ENCODE data around the gene USB1.

DNA sequence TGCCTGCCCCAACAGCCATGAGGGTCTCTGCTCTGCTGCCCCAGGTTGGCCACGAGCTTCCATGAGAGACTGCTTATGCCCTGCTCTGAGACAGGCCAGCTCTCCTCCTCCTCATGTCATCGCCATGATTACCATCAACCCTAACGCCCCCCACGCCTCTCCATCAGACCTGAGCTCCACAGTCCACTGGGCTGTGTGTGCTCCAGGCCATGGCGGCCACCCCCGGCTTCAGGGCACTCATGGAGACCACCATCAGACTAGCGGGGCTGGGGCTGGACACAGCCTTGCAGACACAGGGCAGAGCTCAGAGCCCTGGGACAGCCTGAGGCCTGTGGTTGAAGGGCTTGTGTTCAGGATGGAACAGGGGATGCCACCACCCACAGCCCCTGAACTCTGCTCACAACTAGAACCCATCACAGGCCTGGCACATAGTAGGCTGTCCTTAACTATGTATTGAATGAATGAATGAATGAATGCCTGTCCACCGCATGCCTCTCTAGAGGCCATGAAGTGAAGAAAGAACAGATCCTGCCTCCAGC is 44.9 kb upstream of the USB1 start:
- TF ChIP-seq, protein P1, sequence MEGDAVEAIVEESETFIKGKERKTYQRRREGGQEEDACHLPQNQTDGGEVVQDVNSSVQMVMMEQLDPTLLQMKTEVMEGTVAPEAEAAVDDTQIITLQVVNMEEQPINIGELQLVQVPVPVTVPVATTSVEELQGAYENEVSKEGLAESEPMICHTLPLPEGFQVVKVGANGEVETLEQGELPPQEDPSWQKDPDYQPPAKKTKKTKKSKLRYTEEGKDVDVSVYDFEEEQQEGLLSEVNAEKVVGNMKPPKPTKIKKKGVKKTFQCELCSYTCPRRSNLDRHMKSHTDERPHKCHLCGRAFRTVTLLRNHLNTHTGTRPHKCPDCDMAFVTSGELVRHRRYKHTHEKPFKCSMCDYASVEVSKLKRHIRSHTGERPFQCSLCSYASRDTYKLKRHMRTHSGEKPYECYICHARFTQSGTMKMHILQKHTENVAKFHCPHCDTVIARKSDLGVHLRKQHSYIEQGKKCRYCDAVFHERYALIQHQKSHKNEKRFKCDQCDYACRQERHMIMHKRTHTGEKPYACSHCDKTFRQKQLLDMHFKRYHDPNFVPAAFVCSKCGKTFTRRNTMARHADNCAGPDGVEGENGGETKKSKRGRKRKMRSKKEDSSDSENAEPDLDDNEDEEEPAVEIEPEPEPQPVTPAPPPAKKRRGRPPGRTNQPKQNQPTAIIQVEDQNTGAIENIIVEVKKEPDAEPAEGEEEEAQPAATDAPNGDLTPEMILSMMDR (IDR thresholded peaks at IDR 0.05): no peak
- TF ChIP-seq POLR2A (IDR thresholded peaks at IDR 0.05): no peak

Data from thyroid gland (tissue), 4 donors.